Astrocyte (in vitro differentiated cells and primary cell): ENCODE data around the gene INTS6L. TPM values are rescaled to one million over a fixed set of nuclear protein-coding genes. Genes with fewer than 3 reads are reported as not detected.

Experiments used
- DNase-seq: peaks from one replicate; pipeline ENCODE4 v3.0.0-alpha.2; 2010; ENCODE audit warnings: low read depth
- FAIRE-seq: peaks from 2 replicates; lab custom pipeline; 2011; peaks lifted over from hg19 to GRCh38; lab: Jason Lieb, UNC
- H2AFZ ChIP-seq: 2 replicates; pipeline ENCODE4 v1.6.0; 2012; ENCODE audit warnings: low read depth, low read length, inconsistent platforms
- H3K27ac ChIP-seq: 2 replicates; pipeline ENCODE4 v1.5.1; 2011; ENCODE audit warnings: low read depth, low read length, inconsistent platforms
- H3K27me3 ChIP-seq: 2 replicates; pipeline ENCODE4 v1.6.0; 2011; ENCODE audit warnings: low read length, inconsistent platforms; ENCODE audit not compliant: insufficient read depth
- H3K36me3 ChIP-seq: 2 replicates; pipeline ENCODE4 v1.5.1; 2011; ENCODE audit warnings: low read length, inconsistent platforms; ENCODE audit not compliant: insufficient read depth
- H3K4me1 ChIP-seq: 2 replicates; pipeline ENCODE4 v1.5.1; 2011; ENCODE audit warnings: low read length, inconsistent platforms; ENCODE audit not compliant: insufficient read depth
- H3K4me2 ChIP-seq: 2 replicates; pipeline ENCODE4 v1.6.0; 2012; ENCODE audit warnings: low read length, inconsistent platforms
- H3K4me3 ChIP-seq: 2 replicates; pipeline ENCODE4 v1.5.1; 2011; ENCODE audit warnings: low read depth, mild to moderate bottlenecking, low read length, inconsistent platforms; ENCODE audit not compliant: insufficient read depth
- H3K79me2 ChIP-seq: 2 replicates; pipeline ENCODE4 v1.6.0; 2012; ENCODE audit warnings: mild to moderate bottlenecking, low read length, inconsistent platforms; ENCODE audit not compliant: insufficient read depth
- H3K9ac ChIP-seq: 2 replicates; pipeline ENCODE4 v1.6.0; 2012; ENCODE audit warnings: mild to moderate bottlenecking, low read length, inconsistent platforms
- H3K9me3 ChIP-seq: 2 replicates; pipeline ENCODE4 v1.5.1; 2012; ENCODE audit warnings: low read depth, mild to moderate bottlenecking, low read length, inconsistent platforms; ENCODE audit not compliant: insufficient read depth
- H4K20me1 ChIP-seq: 2 replicates; pipeline ENCODE4 v1.6.0; 2012; ENCODE audit warnings: low read length, inconsistent platforms; ENCODE audit not compliant: insufficient read depth
- H3K27ac Mint-ChIP-seq: one replicate; pipeline ENCODE4 v1.8.0; 2021; ENCODE audit warnings: mild to moderate bottlenecking, mixed read lengths; ENCODE audit not compliant: unreplicated experiment
- H3K27me3 Mint-ChIP-seq: one replicate; pipeline ENCODE4 v1.8.0; 2021; ENCODE audit warnings: low read depth, mixed read lengths; ENCODE audit not compliant: unreplicated experiment
- H3K36me3 Mint-ChIP-seq: one replicate; pipeline ENCODE4 v1.8.0; 2021; ENCODE audit warnings: low read depth, mixed read lengths; ENCODE audit not compliant: unreplicated experiment
- H3K4me1 Mint-ChIP-seq: one replicate; pipeline ENCODE4 v1.8.0; 2021; ENCODE audit warnings: low read depth, mixed read lengths; ENCODE audit not compliant: unreplicated experiment
- H3K4me3 Mint-ChIP-seq: one replicate; pipeline ENCODE4 v1.8.0; 2021; ENCODE audit warnings: mild to moderate bottlenecking, moderate library complexity, mixed read lengths; ENCODE audit not compliant: unreplicated experiment
- H3K9me3 Mint-ChIP-seq: one replicate; pipeline ENCODE4 v1.8.0; 2021; ENCODE audit warnings: mild to moderate bottlenecking, mixed read lengths; ENCODE audit not compliant: unreplicated experiment
- CTCF ChIP-seq: IDR thresholded peaks from 2 replicates; pipeline ENCODE4 v1.5.1; 2011; ENCODE audit warnings: low read depth, mild to moderate bottlenecking, inconsistent platforms, low read length, moderate library complexity; ENCODE audit not compliant: insufficient read depth
- EZH2 ChIP-seq: IDR thresholded peaks from 2 replicates; pipeline ENCODE4 v1.6.1; 2012; ENCODE audit warnings: mild to moderate bottlenecking, low read length, inconsistent platforms; ENCODE audit not compliant: insufficient read depth
- total RNA-seq: library from RNA; stranded (reverse); gene quantifications from 2 replicates; pipeline ENCODE4 v1.2.1, GENCODE V29; 2021

Gene INTS6L
- total RNA-seq, 1 donor from 2014 or later, result 7.5 TPM

GRCh38 chrX:135489542-135489941, 30.9 kb upstream of the INTS6L start:
- H3K79me2 ChIP-seq, result no peaks in the 10 kb centered on the region
- H3K4me1 Mint-ChIP-seq, result no peaks in the 10 kb centered on the region
- no peaks in the 10 kb centered on the region for H3K4me1 ChIP-seq
- no peaks in the 10 kb centered on the region for H4K20me1 ChIP-seq
- peaks cover 1% of the 10 kb centered on the region for H3K9me3 Mint-ChIP-seq
- H3K9me3 ChIP-seq, result no peaks in the 10 kb centered on the region
- no peak overlapping the region for H3K4me3 Mint-ChIP-seq
- H3K27me3 ChIP-seq, result no peaks in the 10 kb centered on the region
- no peak overlapping the region for H3K27ac ChIP-seq
- H3K4me3 ChIP-seq, result no peak overlapping the region
- H2AFZ ChIP-seq, result no peak overlapping the region
- no peak for TF ChIP-seq CTCF
- no peak for TF ChIP-seq EZH2
- H3K27me3 Mint-ChIP-seq, result peaks cover 2% of the 10 kb centered on the region
- DNase-seq (no peak), FAIRE-seq (peak; percentile 94)
- no peak overlapping the region for H3K9ac ChIP-seq
- no peaks in the 10 kb centered on the region for H3K36me3 ChIP-seq
- H3K27ac Mint-ChIP-seq, result no peak overlapping the region
- H3K36me3 Mint-ChIP-seq, result no peaks in the 10 kb centered on the region
- H3K4me2 ChIP-seq, result no peak overlapping the region

GRCh38 chrX:135490979-135491514, 29.4 kb upstream of the INTS6L start:
- H3K4me1 ChIP-seq, result no peaks in the 10 kb centered on the region
- H2AFZ ChIP-seq, result no peak overlapping the region
- TF ChIP-seq CTCF (no peak), EZH2 (no peak)
- Mint-ChIP-seq H3K4me1 (no peaks in the 10 kb centered on the region), H3K9me3 (peaks cover 1% of the 10 kb centered on the region), H3K4me3 (no peak overlapping the region), H3K27me3 (peaks cover 2% of the 10 kb centered on the region), H3K36me3 (no peaks in the 10 kb centered on the region), H3K27ac (no peak overlapping the region)
- H3K4me3 ChIP-seq, result no peak overlapping the region
- FAIRE-seq (peak; percentile 89), DNase-seq (no peak)
- H3K4me2 ChIP-seq, result no peak overlapping the region
- H3K79me2 ChIP-seq, result no peaks in the 10 kb centered on the region
- no peaks in the 10 kb centered on the region for H4K20me1 ChIP-seq
- H3K36me3 ChIP-seq, result no peaks in the 10 kb centered on the region
- no peaks in the 10 kb centered on the region for H3K9me3 ChIP-seq
- no peak overlapping the region for H3K27ac ChIP-seq
- H3K27me3 ChIP-seq, result no peaks in the 10 kb centered on the region
- H3K9ac ChIP-seq, result no peak overlapping the region

- no peaks in the 10 kb centered on the region for H3K36me3 Mint-ChIP-seq
- FAIRE-seq (peak; percentile 88), DNase-seq (no peak)
- H3K27ac ChIP-seq, result no peak overlapping the region
- no peak overlapping the region for H3K27ac Mint-ChIP-seq
- H4K20me1 ChIP-seq, result no peaks in the 10 kb centered on the region
- peaks cover 1% of the 10 kb centered on the region for H3K9me3 Mint-ChIP-seq
- no peaks in the 10 kb centered on the region for H3K79me2 ChIP-seq
- no peak overlapping the region for H2AFZ ChIP-seq
- H3K4me3 Mint-ChIP-seq, result no peak overlapping the region
- peaks cover 6% of the 10 kb centered on the region for H3K27me3 Mint-ChIP-seq
- H3K9me3 ChIP-seq, result no peaks in the 10 kb centered on the region
- no peaks in the 10 kb centered on the region for H3K27me3 ChIP-seq
- no peak overlapping the region for H3K9ac ChIP-seq
- no peak overlapping the region for H3K4me3 ChIP-seq
- no peak overlapping the region for H3K4me2 ChIP-seq
- no peaks in the 10 kb centered on the region for H3K4me1 Mint-ChIP-seq
- TF ChIP-seq CTCF (no peak), EZH2 (no peak)
- H3K36me3 ChIP-seq, result no peaks in the 10 kb centered on the region
- H3K4me1 ChIP-seq, result no peaks in the 10 kb centered on the region
These were observed 26.0 kb upstream of the INTS6L start for GRCh38 chrX:135494453-135494852.
